Adipocyte (in vitro differentiated cells): ENCODE data around the gene GAGE12G.
"Not testable (repeated sequence)": the region's sequence is repeated elsewhere in the genome, so short reads cannot be mapped to it uniquely, and the experiment has no call there.

ENCODE experiments used
- DNase-seq: peaks from one replicate; pipeline ENCODE4 v3.0.0-alpha.2; 2015; ENCODE audit warnings: low read depth
- H3K27me3 ChIP-seq: replicated peaks from 2 replicates; pipeline ENCODE4 v1.7.0; 2013; ENCODE audit warnings: mild to moderate bottlenecking, low read length, moderate library complexity; ENCODE audit not compliant: control insufficient read depth, insufficient read depth
- H3K36me3 ChIP-seq: 2 replicates; pipeline ENCODE4 v1.7.0; 2013; ENCODE audit warnings: low read length, mild to moderate bottlenecking, moderate library complexity; ENCODE audit not compliant: control insufficient read depth, insufficient read depth, severe bottlenecking
- H3K4me1 ChIP-seq: 2 replicates; pipeline ENCODE4 v1.7.0; 2013; ENCODE audit warnings: mild to moderate bottlenecking, low read length, moderate library complexity; ENCODE audit not compliant: control insufficient read depth, insufficient read depth
- H3K4me3 ChIP-seq: 2 replicates; pipeline ENCODE4 v1.7.0; 2013; ENCODE audit warnings: mild to moderate bottlenecking, low read length, moderate library complexity
- H3K9ac ChIP-seq: 2 replicates; pipeline ENCODE4 v1.7.0; 2013; ENCODE audit warnings: mild to moderate bottlenecking, low read length, moderate library complexity
- H3K9me3 ChIP-seq: 2 replicates; pipeline ENCODE4 v1.7.0; 2013; ENCODE audit warnings: mild to moderate bottlenecking, low read length, moderate library complexity; ENCODE audit not compliant: control insufficient read depth

Gene GAGE12G

GRCh38 chrX:49598720-49599119, 28.5 kb downstream of the GAGE12G start, which contains the start of gene GAGE1:
GAGE1 (plus strand) TSS chrX:49599020; CDS start chrX:49600175, 1,155 bp downstream.
- not testable (repeated sequence) for H3K27me3 ChIP-seq, H3K4me1 ChIP-seq, H3K9ac ChIP-seq, H3K4me3 ChIP-seq, DNase-seq, H3K36me3 ChIP-seq, H3K9me3 ChIP-seq

DNA sequence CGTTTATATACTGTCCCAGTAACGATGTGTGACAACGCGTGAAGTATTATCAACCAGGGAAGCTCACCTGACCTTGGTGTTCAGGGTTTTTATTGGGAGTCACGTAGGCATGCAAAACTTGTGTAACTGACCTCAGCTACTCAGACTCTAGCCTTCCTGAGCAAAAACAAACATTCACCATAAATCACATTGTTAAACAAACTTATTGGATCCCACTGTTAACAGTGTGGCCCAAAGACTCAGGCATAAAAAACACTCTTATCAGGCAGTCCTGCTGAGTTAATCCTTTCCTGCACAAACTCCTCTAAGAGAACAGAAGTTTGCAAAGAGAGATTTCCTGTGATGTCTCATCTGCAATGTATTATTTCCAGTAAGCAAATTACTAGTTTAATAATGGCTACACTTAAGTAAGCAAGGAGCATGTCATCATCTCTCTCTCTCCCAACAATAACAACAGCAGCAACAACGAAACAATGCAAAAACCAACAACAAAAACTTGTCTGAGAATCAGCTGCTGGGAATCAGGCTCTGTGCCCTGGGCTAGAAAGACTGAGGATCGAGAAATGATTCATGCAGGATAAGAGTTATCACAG, 40.6 kb downstream of the GAGE12G start:
- no peak for DNase-seq
- Histone ChIP-seq H3K36me3 (no peaks in the 10 kb centered on the region), H3K4me3 (no peak overlapping the region), H3K9ac (no peak overlapping the region), H3K9me3 (peaks cover 7% of the 10 kb centered on the region), H3K4me1 (no peaks in the 10 kb centered on the region), H3K27me3 (peaks cover 23% of the 10 kb centered on the region)

DNA sequence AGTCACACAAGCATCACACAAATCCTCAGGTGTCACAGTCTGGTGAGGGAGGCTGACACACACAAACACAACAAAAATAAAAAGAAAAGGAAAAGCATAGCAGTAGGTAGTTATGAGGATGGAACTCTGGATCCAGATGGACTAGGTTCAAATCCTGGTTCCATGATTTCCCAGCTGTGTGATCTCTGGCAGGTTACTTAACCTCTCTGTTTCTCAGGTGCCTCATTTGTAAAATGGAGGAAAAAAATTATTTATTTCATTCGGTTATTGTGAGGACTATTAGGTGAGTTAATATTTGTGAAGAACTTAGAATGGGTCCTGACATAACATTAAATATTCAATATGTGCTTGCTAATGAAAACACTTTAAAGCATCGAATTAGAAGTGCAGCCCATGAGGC, 48.4 kb downstream of the GAGE12G start:
- no peaks in the 10 kb centered on the region for H3K4me1 ChIP-seq
- H3K36me3 ChIP-seq, result no peaks in the 10 kb centered on the region
- no peak for DNase-seq
- no peaks in the 10 kb centered on the region for H3K9me3 ChIP-seq
- no peaks in the 10 kb centered on the region for H3K27me3 ChIP-seq
- no peak overlapping the region for H3K9ac ChIP-seq
- no peak overlapping the region for H3K4me3 ChIP-seq
